GM19099 (cell line): Measurements from ENCODE around the gene TRIML2.

Experiments
- POLR2A ChIP-seq: IDR thresholded peaks from 3 replicates; pipeline ENCODE4 v1.6.1; 2011; ENCODE audit warnings: low read depth; ENCODE audit not compliant: insufficient read length; ENCODE audit errors: extremely low read depth

The TRIML2 gene, protein sequence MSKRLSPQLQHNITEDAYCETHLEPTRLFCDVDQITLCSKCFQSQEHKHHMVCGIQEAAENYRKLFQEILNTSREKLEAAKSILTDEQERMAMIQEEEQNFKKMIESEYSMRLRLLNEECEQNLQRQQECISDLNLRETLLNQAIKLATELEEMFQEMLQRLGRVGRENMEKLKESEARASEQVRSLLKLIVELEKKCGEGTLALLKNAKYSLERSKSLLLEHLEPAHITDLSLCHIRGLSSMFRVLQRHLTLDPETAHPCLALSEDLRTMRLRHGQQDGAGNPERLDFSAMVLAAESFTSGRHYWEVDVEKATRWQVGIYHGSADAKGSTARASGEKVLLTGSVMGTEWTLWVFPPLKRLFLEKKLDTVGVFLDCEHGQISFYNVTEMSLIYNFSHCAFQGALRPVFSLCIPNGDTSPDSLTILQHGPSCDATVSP

DNA sequence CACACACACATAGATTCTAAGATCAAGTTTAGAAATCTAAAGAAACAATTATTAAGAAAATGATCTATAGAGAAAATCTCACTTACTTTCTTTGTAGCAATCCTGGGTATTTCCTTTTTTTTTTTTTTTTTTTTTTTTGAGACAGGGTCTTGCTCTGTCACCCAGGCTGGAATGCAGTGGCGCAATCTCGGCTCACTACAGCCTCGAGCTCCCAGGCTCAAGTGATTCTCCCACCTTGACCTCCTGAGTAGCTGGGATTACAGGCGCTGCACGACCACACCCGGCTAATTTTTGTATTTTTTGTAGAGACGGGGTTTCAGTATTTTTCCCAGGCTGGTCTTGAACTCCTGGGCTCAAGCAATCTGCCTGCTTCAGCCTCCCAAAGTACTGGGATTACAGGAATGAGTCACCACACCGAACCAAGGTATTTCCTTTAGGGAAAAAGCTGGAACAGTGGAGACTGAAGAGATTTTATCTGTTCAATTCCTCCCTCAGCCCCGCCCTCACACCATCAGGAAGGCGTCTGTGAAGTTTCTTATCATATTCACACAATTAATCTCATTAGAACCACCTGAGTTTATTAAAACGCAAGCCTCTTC lies at the start of gene TRIML2:
TRIML2 (minus strand) TSS at position 447 of the 599 bp plus-strand sequence. CDS start 4,235 bp downstream, outside the sequence.
- no peak for TF ChIP-seq POLR2A

DNA sequence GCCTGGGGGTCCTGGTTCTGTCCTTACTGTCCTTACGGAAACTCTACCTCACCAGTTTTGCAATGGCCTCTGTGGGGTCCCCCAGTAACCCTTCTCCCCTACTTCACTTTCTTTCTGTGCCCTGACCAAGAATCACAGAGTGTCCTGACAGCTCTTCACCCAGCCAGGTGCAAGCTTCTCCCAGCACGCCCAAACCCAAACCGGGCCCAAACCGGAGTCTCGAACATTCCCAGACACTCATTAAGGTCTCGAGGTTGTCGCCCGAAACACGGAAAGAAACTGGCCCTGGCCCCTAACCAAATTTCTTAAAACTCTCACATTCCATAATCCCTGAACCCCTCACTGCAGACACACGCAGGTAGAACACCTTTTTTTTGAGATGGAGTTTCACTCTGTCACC lies 48.9 kb upstream of the TRIML2 start:
- no peak for TF ChIP-seq POLR2A

DNA sequence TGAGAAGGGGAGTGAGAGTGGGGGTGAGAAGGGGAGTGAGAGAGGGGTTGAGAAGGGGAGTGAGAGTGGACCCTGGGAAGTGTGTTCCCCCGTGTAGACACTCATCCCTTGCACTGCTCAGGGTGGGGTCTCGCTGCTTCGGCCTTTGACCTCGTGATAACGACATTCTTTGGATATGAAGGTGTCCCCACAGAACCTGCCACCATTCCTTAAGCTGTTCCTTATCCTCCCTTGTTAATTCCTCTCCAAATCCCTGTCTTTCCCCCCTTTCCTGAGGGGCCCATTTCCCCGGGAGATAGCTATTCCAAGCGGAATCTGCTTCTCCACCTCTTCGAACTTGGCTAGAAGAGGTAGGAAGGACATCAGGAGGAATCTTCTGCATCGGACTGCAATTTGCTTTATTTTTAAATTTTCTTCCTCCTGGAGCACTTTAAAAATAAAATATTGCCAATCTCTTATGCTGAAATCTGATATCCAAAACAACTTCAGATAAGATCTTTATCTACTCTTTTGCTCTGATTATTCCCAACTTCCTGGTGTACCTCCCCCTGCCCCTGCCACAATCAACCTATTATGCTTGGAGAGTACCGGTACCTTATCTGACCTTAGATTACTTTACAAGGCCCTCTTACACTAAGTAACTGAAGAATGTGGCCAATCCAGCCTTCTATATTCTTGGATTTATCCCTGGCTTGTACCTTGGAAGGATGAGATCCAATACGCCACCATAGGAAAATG lies 45.4 kb upstream of the TRIML2 start:
- TF ChIP-seq POLR2A, result no peak

DNA sequence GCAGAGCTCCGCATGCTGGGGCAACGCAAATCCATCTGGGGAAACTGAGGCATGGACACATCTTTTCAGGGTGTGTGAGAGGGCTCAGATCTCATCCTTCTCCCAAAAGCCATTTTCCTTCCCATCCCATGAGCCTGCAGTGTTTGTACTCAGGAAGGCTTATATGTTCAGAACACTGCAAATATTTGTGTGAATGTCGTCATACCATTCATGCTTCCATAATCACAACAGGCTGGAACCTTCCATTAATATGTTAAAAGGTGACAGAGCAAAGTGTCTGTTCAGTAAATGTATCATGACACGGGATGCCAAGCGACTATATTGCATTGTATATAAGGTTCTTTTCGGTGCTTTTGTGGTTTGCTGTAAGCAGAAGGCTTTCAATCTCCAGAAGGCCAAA lies 38.4 kb upstream of the TRIML2 start:
- TF ChIP-seq POLR2A, result no peak

DNA sequence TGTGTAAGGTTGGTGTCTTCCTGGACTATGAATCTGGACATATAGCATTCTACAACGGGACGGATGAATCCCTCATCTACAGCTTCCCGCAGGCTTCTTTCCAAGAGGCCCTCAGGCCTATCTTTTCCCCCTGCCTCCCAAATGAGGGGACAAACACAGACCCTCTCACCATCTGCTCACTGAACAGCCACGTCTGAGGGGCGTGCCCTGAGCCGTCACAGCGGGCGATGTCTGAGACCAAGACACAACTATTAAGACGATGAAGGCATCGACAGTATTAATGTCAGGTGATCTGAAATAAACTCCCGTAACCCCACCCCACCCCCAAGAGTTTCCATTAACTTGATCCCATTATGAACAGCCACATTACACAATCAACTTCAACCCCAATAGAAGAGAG lies 37.8 kb upstream of the TRIML2 start:
- no peak for TF ChIP-seq POLR2A

DNA sequence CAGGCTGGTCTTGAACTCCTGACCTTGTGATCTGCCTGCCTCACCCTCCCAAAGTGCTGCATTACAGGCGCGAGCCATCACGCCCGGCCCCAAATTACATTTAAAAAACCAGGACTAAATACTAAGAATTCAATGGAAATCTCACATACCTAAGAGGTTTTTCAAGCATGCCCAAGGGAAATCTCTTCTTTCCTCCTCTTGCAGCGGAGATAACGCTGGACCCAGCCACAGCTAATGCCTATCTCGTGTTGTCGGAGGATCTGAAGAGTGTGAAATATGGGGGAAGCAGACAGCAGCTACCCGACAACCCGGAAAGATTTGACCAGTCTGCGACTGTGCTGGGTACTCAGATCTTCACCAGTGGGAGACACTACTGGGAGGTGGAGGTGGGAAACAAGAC lies 37.2 kb upstream of the TRIML2 start:
- TF ChIP-seq POLR2A, result no peak

DNA sequence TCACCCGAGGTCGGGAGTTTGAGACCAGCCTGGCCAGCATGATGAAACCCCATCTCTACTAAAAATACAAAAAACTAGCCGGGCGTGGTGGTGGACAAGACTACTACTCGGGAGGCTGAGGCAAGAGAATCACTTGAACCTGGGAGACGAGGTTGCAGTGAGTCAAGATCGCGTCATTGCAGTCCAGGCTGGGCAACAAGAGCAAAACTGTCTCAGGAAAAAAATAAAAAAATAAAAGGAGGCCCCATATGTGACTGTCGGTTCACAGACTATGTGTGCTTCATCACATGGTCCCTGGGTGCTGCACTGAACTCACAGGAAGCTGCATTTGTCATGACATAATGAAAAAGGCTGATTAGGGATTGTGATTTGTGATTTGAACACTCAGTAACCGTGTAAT lies 36.2 kb upstream of the TRIML2 start:
- TF ChIP-seq POLR2A, result no peak

DNA sequence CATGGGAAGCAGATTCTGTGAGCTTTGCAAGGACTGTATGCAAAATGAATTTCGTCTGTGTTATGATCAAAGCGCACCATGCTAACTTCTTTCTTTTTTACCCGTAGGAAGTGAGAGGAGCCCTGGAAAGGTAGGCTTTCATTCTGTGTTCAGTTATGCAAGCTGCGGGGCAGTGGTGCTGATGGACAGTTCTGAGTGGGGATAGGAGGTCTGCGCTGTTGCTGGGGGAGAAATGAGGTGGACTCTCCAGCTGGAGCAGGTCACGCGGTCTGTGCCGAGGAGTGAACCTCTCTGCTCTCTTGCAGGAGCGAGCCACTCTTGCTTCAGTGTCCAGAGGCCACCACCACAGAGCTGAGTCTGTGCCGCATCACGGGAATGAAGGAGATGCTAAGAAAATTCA lies 34.3 kb upstream of the TRIML2 start:
- TF ChIP-seq POLR2A, result no peak

DNA sequence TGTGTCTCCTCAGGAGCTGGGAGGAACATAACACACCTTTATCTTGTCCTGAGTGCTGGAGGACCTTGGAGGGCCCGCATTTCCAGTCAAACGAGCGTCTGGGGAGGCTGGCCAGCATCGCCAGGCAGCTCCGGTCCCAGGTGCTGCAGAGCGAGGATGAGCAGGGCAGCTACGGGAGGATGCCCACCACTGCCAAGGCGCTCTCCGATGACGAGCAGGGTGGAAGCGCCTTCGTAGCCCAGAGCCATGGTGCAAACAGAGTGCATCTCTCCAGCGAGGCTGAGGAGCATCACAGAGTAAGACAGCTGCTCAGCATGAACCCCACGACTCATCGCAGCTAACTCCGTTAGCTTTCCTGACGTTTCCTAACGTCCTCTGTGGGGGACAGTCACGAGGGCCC lies 30.3 kb upstream of the TRIML2 start:
- no peak for TF ChIP-seq POLR2A

DNA sequence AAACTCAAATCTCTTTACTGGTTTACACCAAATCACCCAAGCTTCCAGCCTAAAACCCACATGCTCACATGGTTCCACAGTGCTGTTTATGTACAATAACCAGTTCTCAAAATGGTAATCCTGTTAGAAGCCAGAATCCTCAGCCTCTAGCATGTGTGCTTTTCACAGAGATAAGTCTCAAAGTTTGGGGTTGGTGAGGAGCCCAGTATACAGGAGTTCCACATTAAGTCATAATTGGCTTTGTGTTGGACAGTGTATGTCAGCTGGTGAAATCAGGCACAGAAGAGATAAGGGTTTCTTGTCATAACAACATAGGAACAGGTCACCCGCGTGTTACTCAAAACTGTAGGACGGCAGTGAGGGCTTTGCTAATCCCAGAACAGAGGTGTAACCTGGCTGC lies 29.7 kb upstream of the TRIML2 start, which contains the start of gene TRIML1:
TRIML1 (plus strand) TSS at position 301 of the 400 bp plus-strand sequence. CDS start 118 bp downstream, outside the sequence.
- no peak for TF ChIP-seq POLR2A

DNA sequence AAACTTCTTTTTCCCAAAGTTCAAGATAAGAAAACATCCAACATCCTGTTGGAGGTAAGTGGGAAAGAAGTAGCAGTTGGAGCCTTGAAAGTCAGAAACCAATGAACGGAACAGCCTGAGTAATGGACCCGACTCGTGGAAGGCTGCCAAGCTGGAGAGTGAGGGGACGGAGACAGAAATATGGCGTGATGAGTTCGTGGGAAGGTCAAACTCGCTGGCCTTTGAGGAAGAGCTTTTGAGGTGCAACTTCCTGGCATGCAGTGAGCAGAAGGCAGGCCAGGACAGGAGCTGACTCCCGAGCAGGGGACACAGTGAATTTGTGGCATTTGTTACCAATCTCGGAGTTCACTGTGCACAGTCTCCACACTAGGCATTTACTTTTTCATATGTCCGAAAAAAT lies 28.8 kb upstream of the TRIML2 start:
- TF ChIP-seq POLR2A, result no peak

DNA sequence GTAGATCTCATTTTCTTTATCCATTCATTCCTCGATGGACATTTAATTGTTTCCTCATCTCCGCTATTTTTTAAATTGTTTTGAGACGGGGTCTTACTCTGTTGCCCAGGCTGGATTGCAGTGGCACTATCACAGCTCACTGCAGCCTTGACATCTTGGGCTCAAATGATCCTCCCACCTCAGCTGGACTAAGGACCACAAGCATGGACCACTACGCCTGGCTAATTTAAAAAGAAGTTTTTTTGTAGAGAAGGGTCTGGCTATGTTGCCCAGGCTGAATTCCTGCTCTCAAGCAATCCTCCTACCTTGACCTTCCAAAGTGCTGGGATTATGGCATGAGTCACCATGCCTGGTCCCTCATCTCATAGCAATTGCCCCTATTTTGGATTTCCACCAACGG lies 22.8 kb upstream of the TRIML2 start:
- TF ChIP-seq POLR2A, result no peak

DNA sequence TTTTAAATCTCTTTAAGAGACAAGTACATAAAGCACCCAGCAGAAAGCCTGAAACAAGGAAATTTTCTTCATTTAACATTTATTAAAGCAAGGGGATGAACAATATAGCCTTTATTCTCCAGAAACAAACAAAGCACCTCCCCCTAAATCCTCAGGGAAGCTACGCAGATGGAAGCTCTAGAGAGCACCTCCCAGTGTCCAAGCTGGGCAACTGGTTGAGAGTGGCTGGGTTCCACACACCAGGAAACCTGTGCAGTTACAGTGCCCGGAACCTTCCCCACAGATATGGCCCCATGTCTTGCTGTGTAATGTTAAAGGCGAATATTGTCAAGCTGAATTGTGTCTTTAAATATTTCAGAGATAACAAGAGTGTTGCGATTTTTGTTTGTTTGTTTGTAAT lies 21.0 kb upstream of the TRIML2 start:
- TF ChIP-seq POLR2A, result no peak

DNA sequence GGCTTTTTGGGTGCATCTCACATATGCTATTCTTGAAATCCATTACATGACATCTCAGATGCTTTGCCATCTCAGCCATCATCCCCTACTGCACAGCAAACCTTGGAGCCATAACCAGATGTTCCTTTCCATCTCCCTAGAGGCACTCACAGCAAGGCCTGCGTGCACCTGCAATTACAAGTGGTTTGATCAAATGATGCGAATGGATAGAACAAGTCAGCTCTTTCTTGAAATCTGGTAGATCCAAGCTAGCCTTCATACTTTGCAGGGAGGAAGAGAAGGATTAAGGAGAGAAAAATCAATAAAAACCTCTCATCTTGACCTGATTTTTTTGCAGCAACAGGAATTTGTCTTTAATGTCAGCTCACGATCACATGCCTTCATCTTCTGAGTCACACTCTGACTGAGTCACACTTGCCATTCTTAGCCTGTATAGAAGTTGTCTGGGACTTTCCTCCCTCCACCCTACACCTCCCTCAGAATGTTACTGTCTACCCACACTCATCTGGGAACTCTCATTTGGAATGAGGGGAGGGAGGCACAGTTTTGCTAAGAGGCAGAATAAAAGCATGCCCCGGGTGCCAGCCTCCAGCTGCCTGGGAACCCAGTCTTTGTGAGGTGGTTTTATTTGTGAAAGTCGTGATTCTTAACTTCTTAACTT lies 17.9 kb upstream of the TRIML2 start:
- no peak for TF ChIP-seq POLR2A

DNA sequence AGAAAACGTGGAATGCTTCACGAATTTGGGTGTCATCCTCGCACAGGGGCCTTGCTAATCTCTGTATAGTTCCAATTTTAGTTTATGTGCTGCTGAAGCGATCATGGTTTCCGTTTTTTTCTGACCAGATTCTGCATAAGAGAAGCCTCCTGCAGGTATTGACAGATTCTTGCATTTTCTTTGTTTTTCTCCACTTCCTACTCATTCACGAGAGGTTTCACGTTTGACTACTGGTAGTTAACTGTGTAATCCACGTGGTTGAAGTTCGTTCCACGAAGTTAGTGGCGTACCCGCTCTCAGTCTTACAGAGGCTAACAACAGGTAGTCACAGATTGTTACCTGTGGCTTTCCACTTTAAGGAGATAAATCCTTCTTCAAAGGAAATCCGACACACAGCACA lies 12.1 kb upstream of the TRIML2 start:
- no peak for TF ChIP-seq POLR2A
